Dendritic cell treated with granulocyte-macrophage colony-stimulating factor and Interleukin-4, amounts not matched to agents 40 ng/mL and 50 ng/mL, for 4 days (primary cell): ENCODE data around the gene HSD17B12.

Experiments used
- H3K27ac Mint-ChIP-seq: one replicate; pipeline ENCODE4 v1.8.0; 2022; ENCODE audit warnings: mild to moderate bottlenecking, mixed read lengths
- H3K27me3 Mint-ChIP-seq: one replicate; pipeline ENCODE4 v1.8.0; 2022; ENCODE audit warnings: mild to moderate bottlenecking, mixed read lengths
- H3K36me3 Mint-ChIP-seq: one replicate; pipeline ENCODE4 v1.8.0; 2022; ENCODE audit warnings: low read depth, mixed read lengths
- H3K4me1 Mint-ChIP-seq: one replicate; pipeline ENCODE4 v1.8.0; 2022; ENCODE audit warnings: low read depth, mixed read lengths
- H3K4me3 Mint-ChIP-seq: one replicate; pipeline ENCODE4 v1.8.0; 2022; ENCODE audit warnings: mild to moderate bottlenecking, moderate library complexity, mixed read lengths
- H3K9me3 Mint-ChIP-seq: one replicate; pipeline ENCODE4 v1.8.0; 2022; ENCODE audit warnings: mixed read lengths
- intact Hi-C: fragments of 100-400 bp; cut with micrococcal nuclease; formaldehyde crosslinking; loops from one replicate; pipeline ENCODE4 v1.15.0; 2022

HSD17B12 gene

DNA sequence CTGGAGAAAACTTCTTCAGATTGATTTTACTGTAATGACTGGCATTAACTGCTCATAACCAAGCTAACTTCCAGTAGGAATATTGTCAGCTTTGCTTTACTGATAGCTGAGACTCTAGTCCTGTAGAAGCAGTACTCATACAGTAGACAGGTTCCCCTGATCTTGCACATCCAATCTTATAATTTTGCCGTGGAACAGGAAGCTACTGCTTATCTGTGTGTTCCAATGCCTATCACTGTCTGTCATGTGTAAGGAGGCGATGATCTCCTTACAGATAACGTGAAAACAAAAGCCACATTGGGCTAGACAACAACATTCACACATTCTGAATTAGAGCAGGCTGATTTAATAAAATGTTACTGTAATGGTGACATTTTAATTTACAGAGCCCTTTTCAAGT is 13.2 kb downstream of the HSD17B12 start:
- H3K4me1 Mint-ChIP-seq, result peaks cover 22% of the 10 kb centered on the region
- no peak overlapping the region for H3K27ac Mint-ChIP-seq
- no peaks in the 10 kb centered on the region for H3K27me3 Mint-ChIP-seq
- intact Hi-C loops, result no loop called here
- H3K9me3 Mint-ChIP-seq, result no peaks in the 10 kb centered on the region
- H3K36me3 Mint-ChIP-seq, result peaks cover 26% of the 10 kb centered on the region
- no peak overlapping the region for H3K4me3 Mint-ChIP-seq

DNA sequence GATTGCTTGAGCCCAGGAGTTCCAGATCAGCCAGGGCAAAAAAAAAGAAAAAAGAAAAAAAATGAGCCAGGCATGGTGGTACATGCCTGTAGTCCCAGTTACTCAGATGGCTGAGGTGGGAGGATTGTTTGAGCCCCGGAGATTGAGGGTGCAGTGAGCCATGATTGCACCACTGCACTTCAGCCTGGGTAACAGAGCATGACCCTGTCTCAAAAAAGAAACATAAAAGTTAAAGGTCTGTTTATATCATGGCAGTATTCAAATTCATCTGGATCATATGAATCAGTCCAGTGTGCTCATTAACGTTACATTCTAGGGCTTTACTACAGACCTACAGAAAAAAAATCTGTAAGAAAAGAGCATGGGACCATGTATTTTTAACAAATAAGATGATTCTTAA is 13.9 kb downstream of the HSD17B12 start:
- Mint-ChIP-seq H3K9me3 (no peaks in the 10 kb centered on the region), H3K27ac (no peak overlapping the region), H3K36me3 (peaks cover 25% of the 10 kb centered on the region), H3K27me3 (no peaks in the 10 kb centered on the region), H3K4me1 (peaks cover 22% of the 10 kb centered on the region), H3K4me3 (no peak overlapping the region)
- intact Hi-C loops, result no loop called here

DNA sequence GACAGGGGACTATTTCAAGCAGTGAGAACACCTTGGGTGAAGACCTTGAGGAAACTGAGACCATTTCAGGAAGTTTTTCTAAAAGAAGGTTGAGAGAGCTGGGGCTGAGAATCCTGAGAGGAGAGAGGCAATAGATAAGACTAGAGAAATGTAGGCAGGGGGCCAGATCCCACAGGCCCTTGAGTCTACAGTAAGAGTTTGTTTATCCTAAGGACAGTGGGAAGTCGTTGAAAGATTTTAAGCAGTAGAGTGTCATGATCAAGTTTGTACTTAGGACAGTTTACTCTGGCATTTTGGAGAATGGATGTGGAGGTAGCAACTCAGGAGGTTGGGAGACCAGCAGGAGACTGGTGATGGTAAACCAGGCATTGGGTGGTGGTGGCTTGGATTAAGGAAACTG is 17.1 kb downstream of the HSD17B12 start:
- intact Hi-C loops, result no loop called here
- Mint-ChIP-seq H3K4me3 (no peak overlapping the region), H3K27ac (peak overlapping the region; percentile 6), H3K36me3 (peaks cover 21% of the 10 kb centered on the region), H3K27me3 (no peaks in the 10 kb centered on the region), H3K9me3 (peaks cover 23% of the 10 kb centered on the region), H3K4me1 (no peaks in the 10 kb centered on the region)

GRCh38 chr11:43699870-43700269 is 19.3 kb downstream of the HSD17B12 start:
- intact Hi-C loops, result no loop called here
- H3K9me3 Mint-ChIP-seq, result peaks cover 23% of the 10 kb centered on the region
- peaks cover 21% of the 10 kb centered on the region for H3K36me3 Mint-ChIP-seq
- H3K4me3 Mint-ChIP-seq, result no peak overlapping the region
- H3K27me3 Mint-ChIP-seq, result no peaks in the 10 kb centered on the region
- H3K27ac Mint-ChIP-seq, result no peak overlapping the region
- H3K4me1 Mint-ChIP-seq, result no peaks in the 10 kb centered on the region

GRCh38 chr11:43706631-43707030 is 26.1 kb downstream of the HSD17B12 start:
- no peaks in the 10 kb centered on the region for H3K4me1 Mint-ChIP-seq
- H3K27ac Mint-ChIP-seq, result no peak overlapping the region
- no peak overlapping the region for H3K4me3 Mint-ChIP-seq
- H3K36me3 Mint-ChIP-seq, result peaks cover 7% of the 10 kb centered on the region
- H3K9me3 Mint-ChIP-seq, result peaks cover 10% of the 10 kb centered on the region
- intact Hi-C loops, result no loop called here
- no peaks in the 10 kb centered on the region for H3K27me3 Mint-ChIP-seq

GRCh38 chr11:43708776-43709175 is 28.2 kb downstream of the HSD17B12 start:
- intact Hi-C loops, result no loop called here
- Mint-ChIP-seq H3K4me3 (no peak overlapping the region), H3K27ac (no peak overlapping the region), H3K4me1 (no peaks in the 10 kb centered on the region), H3K9me3 (no peaks in the 10 kb centered on the region), H3K36me3 (peaks cover 7% of the 10 kb centered on the region), H3K27me3 (no peaks in the 10 kb centered on the region)

GRCh38 chr11:43709689-43710088 is 29.2 kb downstream of the HSD17B12 start:
- H3K9me3 Mint-ChIP-seq, result no peaks in the 10 kb centered on the region
- H3K36me3 Mint-ChIP-seq, result peaks cover 7% of the 10 kb centered on the region
- no peaks in the 10 kb centered on the region for H3K27me3 Mint-ChIP-seq
- H3K4me1 Mint-ChIP-seq, result no peaks in the 10 kb centered on the region
- intact Hi-C loops, result no loop called here
- H3K27ac Mint-ChIP-seq, result no peak overlapping the region
- no peak overlapping the region for H3K4me3 Mint-ChIP-seq

DNA sequence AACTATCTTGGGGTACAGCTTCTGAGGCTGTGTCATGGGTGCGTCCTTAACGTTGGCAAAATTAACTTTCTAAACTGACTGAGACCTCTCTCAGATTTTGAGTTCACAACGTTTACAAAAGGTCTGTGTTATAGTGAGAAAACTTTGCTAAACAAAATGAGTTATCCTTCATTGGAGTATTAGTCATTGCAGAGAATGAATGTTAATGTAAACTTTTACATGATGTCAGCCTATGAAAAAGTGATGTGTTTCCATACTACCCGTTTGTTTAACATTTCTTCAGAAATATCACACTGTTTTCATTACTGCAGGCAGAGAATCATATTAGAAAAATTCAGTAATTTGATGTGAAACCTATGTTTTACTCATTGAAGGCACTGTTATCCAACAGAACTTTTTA is 32.1 kb downstream of the HSD17B12 start:
- intact Hi-C loops, result no loop called here
- H3K4me1 Mint-ChIP-seq, result no peaks in the 10 kb centered on the region
- no peak overlapping the region for H3K27ac Mint-ChIP-seq
- H3K9me3 Mint-ChIP-seq, result peaks cover under 1% of the 10 kb centered on the region
- no peaks in the 10 kb centered on the region for H3K27me3 Mint-ChIP-seq
- H3K4me3 Mint-ChIP-seq, result no peak overlapping the region
- H3K36me3 Mint-ChIP-seq, result peaks cover under 1% of the 10 kb centered on the region

- H3K36me3 Mint-ChIP-seq, result peaks cover 19% of the 10 kb centered on the region
- intact Hi-C loops, result no loop called here
- H3K4me3 Mint-ChIP-seq, result no peak overlapping the region
- peaks cover 11% of the 10 kb centered on the region for H3K4me1 Mint-ChIP-seq
- H3K9me3 Mint-ChIP-seq, result peaks cover 15% of the 10 kb centered on the region
- H3K27ac Mint-ChIP-seq, result no peak overlapping the region
- H3K27me3 Mint-ChIP-seq, result no peaks in the 10 kb centered on the region
Measured at GRCh38 chr11:43718373-43718772, 37.8 kb downstream of the HSD17B12 start.

DNA sequence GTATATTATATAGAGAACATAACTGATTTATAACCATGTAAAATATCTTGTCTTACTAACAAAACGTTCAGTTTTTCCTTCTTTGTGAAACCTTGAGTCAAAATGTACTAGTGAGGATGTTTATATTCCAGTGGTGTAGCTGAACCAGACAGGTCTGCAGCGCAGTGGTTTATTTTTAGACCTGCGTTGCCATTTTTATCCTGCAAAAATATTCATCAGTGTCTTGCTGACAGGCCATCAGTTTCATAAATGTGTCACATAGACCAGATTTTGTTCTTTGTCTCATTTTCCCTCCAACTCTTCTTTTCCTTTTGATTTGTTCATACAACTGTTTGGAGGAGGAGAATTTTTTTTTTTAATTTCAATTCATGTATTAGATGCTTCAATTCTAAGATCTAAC is 43.1 kb downstream of the HSD17B12 start:
- Mint-ChIP-seq H3K27me3 (no peaks in the 10 kb centered on the region), H3K4me1 (peaks cover 11% of the 10 kb centered on the region), H3K9me3 (peaks cover 5% of the 10 kb centered on the region), H3K36me3 (peaks cover 9% of the 10 kb centered on the region), H3K4me3 (no peak overlapping the region), H3K27ac (no peak overlapping the region)
- intact Hi-C loops, result no loop called here

DNA sequence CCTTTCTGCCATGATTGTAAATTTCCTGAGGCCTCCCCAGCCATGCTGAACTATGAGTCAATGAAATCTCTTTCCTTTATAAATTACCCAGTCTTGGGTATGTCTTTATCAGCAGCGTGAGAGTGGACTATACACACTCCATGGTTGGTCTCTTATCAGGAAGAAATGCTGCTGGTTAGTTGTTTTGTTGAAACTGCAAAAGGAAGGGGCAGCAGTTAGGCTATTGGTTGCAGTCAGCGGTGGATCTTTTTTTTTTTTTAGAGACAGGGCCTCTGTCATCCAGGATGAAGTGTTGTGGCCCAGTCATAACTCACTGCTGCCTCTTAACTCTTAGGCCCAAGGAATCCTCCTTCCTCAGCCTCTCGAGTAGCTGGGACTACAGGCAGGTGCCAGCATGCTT is 51.7 kb downstream of the HSD17B12 start:
- H3K36me3 Mint-ChIP-seq, result peaks cover 25% of the 10 kb centered on the region
- intact Hi-C loops, result no loop called here
- H3K27me3 Mint-ChIP-seq, result no peaks in the 10 kb centered on the region
- H3K4me1 Mint-ChIP-seq, result peaks cover 18% of the 10 kb centered on the region
- H3K4me3 Mint-ChIP-seq, result no peak overlapping the region
- H3K27ac Mint-ChIP-seq, result no peak overlapping the region
- no peaks in the 10 kb centered on the region for H3K9me3 Mint-ChIP-seq

DNA sequence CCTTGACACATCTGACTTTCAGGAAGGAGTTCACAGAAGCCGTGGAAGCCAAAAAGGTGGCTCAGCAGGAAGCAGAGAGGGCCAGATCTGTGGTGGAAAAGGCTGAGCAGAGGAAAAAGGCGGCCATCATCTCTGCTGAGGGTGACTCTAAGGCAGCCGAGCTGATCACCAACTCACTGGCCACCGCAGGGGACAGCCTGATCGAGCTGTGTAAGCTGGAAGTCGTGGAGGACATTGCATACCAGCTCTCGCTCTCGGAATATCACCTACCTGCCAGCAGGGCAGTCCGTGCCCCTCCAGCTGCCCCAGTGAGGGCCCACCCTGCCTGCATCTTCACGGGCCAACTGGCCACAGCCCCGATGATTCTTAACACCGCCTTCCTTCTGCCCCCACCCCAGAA is 53.7 kb downstream of the HSD17B12 start:
- H3K4me1 Mint-ChIP-seq, result peaks cover 25% of the 10 kb centered on the region
- H3K27ac Mint-ChIP-seq, result no peak overlapping the region

DNA sequence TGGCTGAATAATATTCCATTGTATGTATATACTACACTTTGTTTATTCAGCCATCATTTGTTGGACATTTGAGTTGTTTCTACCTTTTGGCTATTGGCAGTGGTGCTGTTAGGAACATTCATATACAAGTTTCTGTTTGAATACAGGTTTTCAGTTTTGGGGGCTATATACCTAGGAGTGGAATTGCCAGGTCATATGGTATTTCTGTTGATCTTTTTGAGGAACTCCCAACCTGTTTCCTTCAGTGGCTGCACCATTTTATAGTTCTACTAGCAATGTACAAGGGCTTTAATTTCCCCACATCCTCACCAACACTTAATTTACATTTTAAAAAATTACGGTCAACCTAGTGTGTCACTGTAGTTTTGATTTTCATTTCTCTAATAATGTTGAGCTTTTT is 54.6 kb downstream of the HSD17B12 start:
- Mint-ChIP-seq H3K36me3 (peaks cover 36% of the 10 kb centered on the region), H3K9me3 (no peaks in the 10 kb centered on the region), H3K4me1 (peaks cover 25% of the 10 kb centered on the region), H3K27ac (no peak overlapping the region), H3K27me3 (no peaks in the 10 kb centered on the region), H3K4me3 (no peak overlapping the region)
- intact Hi-C loops, result no loop called here

More for the DNA sequence above, 53.7 kb downstream of the HSD17B12 start:
- Mint-ChIP-seq H3K4me3 (no peak overlapping the region), H3K27me3 (no peaks in the 10 kb centered on the region), H3K36me3 (peaks cover 29% of the 10 kb centered on the region), H3K9me3 (no peaks in the 10 kb centered on the region)
- intact Hi-C loops, result no loop called here

- Mint-ChIP-seq H3K27ac (no peak overlapping the region), H3K9me3 (no peaks in the 10 kb centered on the region), H3K4me3 (no peak overlapping the region), H3K4me1 (peaks cover 25% of the 10 kb centered on the region), H3K27me3 (no peaks in the 10 kb centered on the region), H3K36me3 (peaks cover 36% of the 10 kb centered on the region)
- intact Hi-C loops, result no loop called here
Measured at GRCh38 chr11:43735961-43736360, 55.4 kb downstream of the HSD17B12 start.

DNA sequence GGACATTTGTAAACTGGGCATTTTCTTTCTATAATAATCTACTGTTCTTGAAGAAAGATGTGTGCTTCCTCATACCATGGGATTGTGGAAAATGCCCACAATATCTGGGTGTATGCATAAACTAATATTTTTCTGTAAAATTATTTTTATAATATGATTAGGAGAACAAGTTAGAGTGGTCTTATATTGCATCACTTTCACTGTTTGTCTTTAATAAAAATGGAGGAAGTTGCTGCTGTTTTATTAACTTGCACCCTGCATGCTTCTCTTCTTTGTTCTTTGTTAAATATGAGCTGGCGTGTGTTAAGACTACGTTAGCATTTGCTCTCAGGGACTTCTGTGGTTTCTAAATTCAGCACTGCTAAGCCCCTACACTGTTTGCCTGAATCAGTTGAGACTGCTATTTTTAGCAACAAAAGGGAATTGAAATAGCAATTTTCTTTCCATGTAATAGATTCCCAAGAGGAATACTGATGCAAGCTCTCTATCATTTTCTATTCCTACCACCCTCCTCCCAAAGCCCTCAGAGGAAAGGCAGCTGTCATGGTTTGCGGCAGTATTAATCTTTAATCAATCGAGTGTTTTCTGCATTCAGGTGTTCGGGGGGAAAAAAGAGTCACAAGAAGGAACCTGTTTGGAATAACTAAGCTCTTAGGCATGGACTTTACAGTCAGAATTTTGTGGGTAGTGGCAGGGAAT is 56.1 kb downstream of the HSD17B12 start:
- intact Hi-C loops, result no loop called here
- H3K4me1 Mint-ChIP-seq, result peaks cover 25% of the 10 kb centered on the region
- H3K36me3 Mint-ChIP-seq, result peaks cover 36% of the 10 kb centered on the region
- H3K9me3 Mint-ChIP-seq, result no peaks in the 10 kb centered on the region
- no peak overlapping the region for H3K4me3 Mint-ChIP-seq
- no peaks in the 10 kb centered on the region for H3K27me3 Mint-ChIP-seq
- H3K27ac Mint-ChIP-seq, result no peak overlapping the region
